Lung (tissue), 12 donors: ENCODE measurements around the gene SETX. TPM values are rescaled to one million over a fixed set of nuclear protein-coding genes. Genes with fewer than 3 reads are reported as not detected.

Experiments
- ATAC-seq: fragments of 200-7000 bp; cut with Tn5 transposase; one replicate; pipeline ENCODE4 v1.9.1; 2020; ENCODE audit warnings: moderate number of reproducible peaks; ENCODE audit not compliant: insufficient read depth, low FRiP score
- DNase-seq, 3 donors: peaks; one replicate each; pipeline ENCODE4 v3.0.0-alpha.2; 2013 to 2017
- H3K27ac ChIP-seq, 2 donors: one replicate each; pipeline ENCODE4 v1.5.1; 2013; ENCODE audit warnings: mild to moderate bottlenecking in 2 of 2, moderate library complexity in 2 of 2, control low read depth in 1 of 2, inconsistent platforms in 1 of 2, low read depth in 1 of 2, low read length in 1 of 2
- H3K27me3 ChIP-seq, 3 donors: one replicate each; pipeline ENCODE4 v1.5.1; 2013; ENCODE audit warnings: low read length in 2 of 3; ENCODE audit not compliant: control insufficient read depth in 3 of 3, insufficient read depth in 3 of 3
- H3K36me3 ChIP-seq, 4 donors: one replicate each; pipeline ENCODE4 v1.5.1; 2013; ENCODE audit warnings: low read length in 4 of 4, mild to moderate bottlenecking in 1 of 4, moderate library complexity in 1 of 4; ENCODE audit not compliant: control insufficient read depth in 4 of 4, insufficient read depth in 4 of 4
- H3K4me1 ChIP-seq, 5 donors: one replicate each; pipeline ENCODE4 v1.5.1; 2013; ENCODE audit warnings: low read length in 5 of 5, mild to moderate bottlenecking in 2 of 5, moderate library complexity in 1 of 5; ENCODE audit not compliant: control insufficient read depth in 5 of 5, insufficient read depth in 5 of 5
- H3K4me3 ChIP-seq: one replicate; pipeline ENCODE4 v1.5.1; 2013; ENCODE audit warnings: mild to moderate bottlenecking, control low read depth, moderate library complexity
- H3K9ac ChIP-seq, 2 donors: one replicate each; pipeline ENCODE4 v1.5.1; 2013; ENCODE audit warnings: low read length in 2 of 2, control low read depth in 1 of 2; ENCODE audit not compliant: insufficient read depth in 1 of 2
- H3K9me3 ChIP-seq, 4 donors: one replicate each; pipeline ENCODE4 v1.5.1; 2013; ENCODE audit warnings: low read length in 3 of 4, mild to moderate bottlenecking in 1 of 4, moderate library complexity in 1 of 4; ENCODE audit not compliant: control insufficient read depth in 4 of 4, insufficient read depth in 3 of 4
- WGBS, 2 donors: extraction: QIAGEN DNeasy Blood & Tissue Kit; methylation state at CpG; one replicate each; pipeline ENCODE4 v1.1.7; 2013; 5-methylcytosine and 5-hydroxymethylcytosine counted together
- polyA plus RNA-seq, 2 donors: library from polyadenylated mRNA; stranded (reverse); fragments of 200-250 nt; gene quantifications; one replicate each; pipeline ENCODE4 v1.2.1, GENCODE V29; 2013
- total RNA-seq, 2 donors: library from RNA; depleted of rRNA in 1 of 2; stranded (reverse); fragments of >200 nt in 1 of 2; gene quantifications; one replicate each; pipeline ENCODE4 v1.2.1, GENCODE V29; 2014 to 2021
- TF ChIP-seq, protein P1 (sequence below): IDR thresholded peaks from 2 replicates; pipeline ENCODE4 v1.5.1; 2012; ENCODE audit warnings: mild to moderate bottlenecking; ENCODE audit errors: control extremely low read depth, extremely low read depth
- donor health status: control.
- donor health status: control.
- donor health status: Bipolar disorder and iron deficiency.
- donor health status: healthy.
- donor health status: DM: yes; HTN: yes; CAD: no.

SETX gene
- total and polyA plus RNA-seq, 4 donors: 14.6 to 90.0 (median 34.2) TPM

DNA sequence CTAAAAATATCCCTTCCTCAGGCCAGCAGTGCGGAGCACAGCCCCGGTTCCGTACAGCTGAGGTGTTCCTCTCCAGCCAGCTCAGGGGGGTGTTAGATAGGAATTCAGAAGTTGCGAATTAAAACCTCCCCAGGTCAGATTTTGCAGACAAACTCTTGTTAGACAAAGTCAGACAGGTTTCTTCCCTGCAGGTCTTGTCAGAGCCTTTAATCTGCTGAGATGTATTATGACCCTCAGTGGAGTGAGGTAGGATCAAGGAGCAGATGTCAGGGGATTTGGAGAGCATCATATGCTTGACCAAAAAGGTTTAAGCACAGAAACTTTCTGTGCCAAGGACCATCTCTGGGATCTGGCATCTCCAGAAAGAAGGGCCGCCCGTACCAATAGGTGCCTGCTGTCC is 132.8 kb downstream of the SETX start:
- H3K4me1 ChIP-seq: peaks cover 0 to 3% (median 0%) of the 10 kb centered on the region in 5 donors
- 93 to 96% methylated on average over 6 of the region's 6 CpGs for WGBS, 2 donors
- no peak for DNase-seq
- peaks cover 0 to 5% (median 4%) of the 10 kb centered on the region in 3 donors for H3K27me3 ChIP-seq
- H3K36me3 ChIP-seq: no peaks in the 10 kb centered on the region
- no peak overlapping the region for H3K4me3 ChIP-seq
- no peak overlapping the region for H3K9ac ChIP-seq
- no peaks in the 10 kb centered on the region for H3K9me3 ChIP-seq
- H3K27ac ChIP-seq: no peak overlapping the region
- TF ChIP-seq, protein P1, sequence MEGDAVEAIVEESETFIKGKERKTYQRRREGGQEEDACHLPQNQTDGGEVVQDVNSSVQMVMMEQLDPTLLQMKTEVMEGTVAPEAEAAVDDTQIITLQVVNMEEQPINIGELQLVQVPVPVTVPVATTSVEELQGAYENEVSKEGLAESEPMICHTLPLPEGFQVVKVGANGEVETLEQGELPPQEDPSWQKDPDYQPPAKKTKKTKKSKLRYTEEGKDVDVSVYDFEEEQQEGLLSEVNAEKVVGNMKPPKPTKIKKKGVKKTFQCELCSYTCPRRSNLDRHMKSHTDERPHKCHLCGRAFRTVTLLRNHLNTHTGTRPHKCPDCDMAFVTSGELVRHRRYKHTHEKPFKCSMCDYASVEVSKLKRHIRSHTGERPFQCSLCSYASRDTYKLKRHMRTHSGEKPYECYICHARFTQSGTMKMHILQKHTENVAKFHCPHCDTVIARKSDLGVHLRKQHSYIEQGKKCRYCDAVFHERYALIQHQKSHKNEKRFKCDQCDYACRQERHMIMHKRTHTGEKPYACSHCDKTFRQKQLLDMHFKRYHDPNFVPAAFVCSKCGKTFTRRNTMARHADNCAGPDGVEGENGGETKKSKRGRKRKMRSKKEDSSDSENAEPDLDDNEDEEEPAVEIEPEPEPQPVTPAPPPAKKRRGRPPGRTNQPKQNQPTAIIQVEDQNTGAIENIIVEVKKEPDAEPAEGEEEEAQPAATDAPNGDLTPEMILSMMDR: no peak
- no peak for ATAC-seq

DNA sequence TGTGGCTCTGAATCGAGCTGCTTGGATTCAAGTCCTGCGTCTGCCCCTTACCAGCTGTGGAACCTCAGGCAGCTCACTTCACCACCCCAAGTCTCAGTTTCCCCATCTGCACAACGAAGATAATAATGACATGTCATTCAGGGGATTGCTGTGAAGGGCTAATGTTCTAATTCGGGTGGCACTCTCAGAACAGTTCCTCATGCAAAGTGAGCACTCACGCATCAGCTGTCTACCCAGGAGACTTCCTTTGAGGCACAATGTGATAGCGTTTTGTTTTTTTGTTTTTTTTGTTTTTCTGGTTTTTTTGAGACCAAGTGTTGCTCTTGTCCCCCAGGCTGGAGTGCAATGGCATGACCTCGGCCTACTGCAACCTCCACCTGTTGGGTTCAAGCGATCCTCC is 136.6 kb downstream of the SETX start:
- Histone ChIP-seq H3K36me3 (no peaks in the 10 kb centered on the region), H3K4me1 (peaks cover 0 to 5% (median 0%) of the 10 kb centered on the region in 5 donors), H3K27ac (peak overlapping the region in 1 of 2 donors; percentile 30), H3K4me3 (no peak overlapping the region), H3K27me3 (peaks cover 0 to 4% (median 0%) of the 10 kb centered on the region in 3 donors), H3K9me3 (no peaks in the 10 kb centered on the region), H3K9ac (no peak overlapping the region)
- TF ChIP-seq, protein P1: no peak
- DNase-seq (no peak), ATAC-seq (no peak)
- 72 to 80% methylated on average over 8 of the region's 8 CpGs for WGBS, 2 donors

DNA sequence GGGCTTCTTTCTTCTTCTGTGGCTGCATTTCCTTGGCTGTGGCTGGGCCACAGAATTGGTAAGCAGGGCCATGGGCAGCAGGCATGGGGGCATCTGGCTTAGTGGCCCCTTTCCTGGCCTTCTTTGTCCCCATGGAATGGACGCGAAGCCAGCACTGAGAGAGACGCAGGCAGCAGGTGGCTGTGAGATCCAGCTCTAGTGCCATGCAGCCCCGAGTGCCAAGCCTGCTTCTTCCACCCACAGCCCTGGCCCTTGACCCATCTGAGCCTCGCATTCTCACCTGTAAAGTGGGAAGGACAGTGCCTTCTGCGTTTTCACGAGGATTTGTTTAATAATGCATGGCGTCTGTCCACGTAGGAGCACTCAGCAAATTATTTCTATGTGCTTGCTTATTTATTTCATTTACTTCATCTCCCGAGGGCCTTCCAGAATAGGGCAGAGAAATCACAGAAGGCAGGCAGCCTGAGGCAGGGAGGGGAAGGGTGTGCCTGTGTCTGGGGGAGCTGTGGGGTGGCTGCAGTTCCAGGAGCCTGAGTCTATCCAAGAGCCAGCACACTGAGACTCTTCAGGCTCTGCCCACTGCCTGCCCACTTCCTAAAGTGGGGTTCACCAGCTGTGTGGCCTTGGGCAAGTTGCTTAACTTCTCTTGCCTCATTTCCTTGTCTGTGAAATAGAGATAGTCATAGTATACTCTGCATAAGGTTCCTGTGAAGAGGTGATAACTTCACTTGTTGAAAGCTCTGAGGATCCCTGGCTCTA is 137.7 kb downstream of the SETX start:
- no peaks in the 10 kb centered on the region for H3K9me3 ChIP-seq
- H3K27me3 ChIP-seq: peaks cover 0 to 4% (median 0%) of the 10 kb centered on the region in 3 donors
- WGBS, 2 donors: 70 to 79% methylated on average over 10 of the region's 10 CpGs
- H3K4me3 ChIP-seq: no peak overlapping the region
- TF ChIP-seq, protein P1: no peak
- no peak overlapping the region for H3K9ac ChIP-seq
- ATAC-seq (no peak), DNase-seq (no peak)
- peaks cover 0 to 3% (median 0%) of the 10 kb centered on the region in 5 donors for H3K4me1 ChIP-seq
- H3K27ac ChIP-seq: no peak overlapping the region
- no peaks in the 10 kb centered on the region for H3K36me3 ChIP-seq
